OCI-LY3 (cell line): ENCODE results near the gene TMEM167B.

Experiments
- CTCF ChIP-seq: fragments of 200-600, 300-600 bp; sonication (generic); IDR thresholded peaks from 2 replicates; pipeline ENCODE4 v1.5.1; 2014; ENCODE audit warnings: antibody characterized with exemption, low read length, low read depth
- EZH2phosphoT487 ChIP-seq: fragments of 200-600 bp; shearing (Covaris generic); IDR thresholded peaks from 2 replicates; pipeline ENCODE4 v1.6.1; 2018; ENCODE audit warnings: antibody characterized with exemption, mixed run types, low read depth

DNA sequence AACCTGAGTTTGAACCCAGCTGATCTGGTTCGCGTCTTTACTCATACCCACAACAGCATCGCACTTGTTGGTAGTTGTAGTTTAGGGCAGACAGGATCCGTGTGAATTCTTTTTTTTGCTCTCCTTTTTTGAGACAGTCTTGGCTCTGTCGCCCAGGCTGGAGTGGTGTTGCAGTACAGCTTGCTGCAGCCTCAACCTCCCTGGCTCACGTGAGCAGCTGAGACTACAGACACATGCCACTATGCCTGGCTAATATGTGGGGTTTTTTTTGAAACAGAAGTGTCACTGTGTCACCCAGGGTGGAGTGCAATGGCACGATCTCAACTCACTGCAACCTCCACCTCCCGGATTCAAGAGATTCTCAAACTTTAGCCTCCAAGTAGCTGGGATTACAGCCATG, 22.7 kb upstream of the TMEM167B start:
- TF ChIP-seq CTCF (no peak), EZH2phosphoT487 (no peak)
